ENCODE measurements around the gene ARIH2. TPM values are rescaled to one million over a fixed set of nuclear protein-coding genes. Genes with fewer than 3 reads are reported as not detected.

ARIH2 gene
- total and polyA plus RNA-seq, 2 experiments from 2014 or later = 76.4 to 118 TPM

DNA sequence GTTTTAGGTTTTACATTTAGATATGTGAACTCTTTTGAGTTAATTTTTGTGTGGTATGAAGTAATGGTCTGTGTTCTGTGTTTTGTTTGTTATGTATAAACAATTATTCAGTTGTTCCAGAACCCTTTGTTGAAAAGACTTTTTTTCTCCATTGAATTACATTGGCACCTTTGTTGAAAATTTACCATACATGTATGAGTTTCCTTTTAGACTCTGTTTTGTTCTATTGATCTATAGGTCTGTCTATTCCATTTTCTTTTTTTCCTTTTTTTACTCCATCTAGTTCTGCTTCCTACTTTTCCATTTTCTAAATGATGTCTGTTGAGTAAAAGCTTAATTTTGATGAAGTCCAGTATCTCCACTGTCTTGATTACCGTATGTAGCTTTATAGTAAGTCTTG, 31.4 kb downstream of the ARIH2 start (continued):
- TF ChIP-seq CTCF (conservative IDR thresholded peaks at IDR 0.05; ENCODE audit: low read depth in 2 of 2) (no peak), ETS1 (IDR thresholded peaks at IDR 0.05) (no peak)
- TF ChIP-seq, protein P1, sequence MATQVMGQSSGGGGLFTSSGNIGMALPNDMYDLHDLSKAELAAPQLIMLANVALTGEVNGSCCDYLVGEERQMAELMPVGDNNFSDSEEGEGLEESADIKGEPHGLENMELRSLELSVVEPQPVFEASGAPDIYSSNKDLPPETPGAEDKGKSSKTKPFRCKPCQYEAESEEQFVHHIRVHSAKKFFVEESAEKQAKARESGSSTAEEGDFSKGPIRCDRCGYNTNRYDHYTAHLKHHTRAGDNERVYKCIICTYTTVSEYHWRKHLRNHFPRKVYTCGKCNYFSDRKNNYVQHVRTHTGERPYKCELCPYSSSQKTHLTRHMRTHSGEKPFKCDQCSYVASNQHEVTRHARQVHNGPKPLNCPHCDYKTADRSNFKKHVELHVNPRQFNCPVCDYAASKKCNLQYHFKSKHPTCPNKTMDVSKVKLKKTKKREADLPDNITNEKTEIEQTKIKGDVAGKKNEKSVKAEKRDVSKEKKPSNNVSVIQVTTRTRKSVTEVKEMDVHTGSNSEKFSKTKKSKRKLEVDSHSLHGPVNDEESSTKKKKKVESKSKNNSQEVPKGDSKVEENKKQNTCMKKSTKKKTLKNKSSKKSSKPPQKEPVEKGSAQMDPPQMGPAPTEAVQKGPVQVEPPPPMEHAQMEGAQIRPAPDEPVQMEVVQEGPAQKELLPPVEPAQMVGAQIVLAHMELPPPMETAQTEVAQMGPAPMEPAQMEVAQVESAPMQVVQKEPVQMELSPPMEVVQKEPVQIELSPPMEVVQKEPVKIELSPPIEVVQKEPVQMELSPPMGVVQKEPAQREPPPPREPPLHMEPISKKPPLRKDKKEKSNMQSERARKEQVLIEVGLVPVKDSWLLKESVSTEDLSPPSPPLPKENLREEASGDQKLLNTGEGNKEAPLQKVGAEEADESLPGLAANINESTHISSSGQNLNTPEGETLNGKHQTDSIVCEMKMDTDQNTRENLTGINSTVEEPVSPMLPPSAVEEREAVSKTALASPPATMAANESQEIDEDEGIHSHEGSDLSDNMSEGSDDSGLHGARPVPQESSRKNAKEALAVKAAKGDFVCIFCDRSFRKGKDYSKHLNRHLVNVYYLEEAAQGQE (IDR thresholded peaks at IDR 0.05; ENCODE audit: unreplicated experiment) = no peak

GRCh38 chr3:48951764-48952163, 33.1 kb downstream of the ARIH2 start:
- no peak for DNase-seq (ENCODE audit: low spot score)
- H4K20me1 ChIP-seq (replicated peaks; ENCODE audit: insufficient read depth) = peaks cover 20% of the 10 kb centered on the region
- TF ChIP-seq, protein P1 (IDR thresholded peaks at IDR 0.05; ENCODE audit: unreplicated experiment) = no peak
- TF ChIP-seq CTCF (conservative IDR thresholded peaks at IDR 0.05; ENCODE audit: low read depth in 2 of 2) (no peak), CREB1 (CRISPR knock-in tag; IDR thresholded peaks at IDR 0.05; ENCODE audit: low read depth) (no peak), JUNB (IDR thresholded peaks at IDR 0.05; ENCODE audit: unreplicated experiment) (no peak), ZNF114 (CRISPR knock-in tag; IDR thresholded peaks at IDR 0.05) (no peak), EZH2phosphoT487 (IDR thresholded peaks at IDR 0.05; ENCODE audit: unreplicated experiment) (no peak)

More at GRCh38 chr3:48951764-48952163, 33.1 kb downstream of the ARIH2 start:
- Histone ChIP-seq H3K36me3 (ENCODE audit: insufficient read depth) (0 out of 2 replicates have a peak, but pooled peaks cover 5% of the 10 kb centered on the region), H3K79me2 (replicated peaks; ENCODE audit: insufficient read depth) (peaks cover 89% of the 10 kb centered on the region), H3K9me2 (ENCODE audit: insufficient read depth) (no peaks in the 10 kb centered on the region), H3K27ac (ENCODE audit: low read depth) (0 out of 2 replicates have a peak overlapping the region, but pooled peaks have one; percentile 53), H3K4me3 (no peak overlapping the region), H3K4me2 (no peak overlapping the region), H3K27me3 (ENCODE audit: insufficient read depth) (no peaks in the 10 kb centered on the region), H3F3A (replicated peaks; ENCODE audit: low read depth) (no peaks in the 10 kb centered on the region; the same call in 1 of the 2 replicates), H2AFZ (no peak overlapping the region), H3K4me1 (ENCODE audit: insufficient read depth) (peaks cover 12% of the 10 kb centered on the region; the same call in 1 of the 2 replicates)
- Mint-ChIP-seq H3K27ac (no peak overlapping the region), H3K4me1 (peaks cover 11% of the 10 kb centered on the region; the same call in 2 of the 3 replicates), H3K9me3 (no peaks in the 10 kb centered on the region), H3K4me3 (no peak overlapping the region), H3K36me3 (ENCODE audit: low read depth) (peaks cover 5% of the 10 kb centered on the region), H3K27me3 (ENCODE audit: insufficient read depth, low read depth, poor library complexity) (peaks cover 3% of the 10 kb centered on the region)
- no peak for ATAC-seq
